NCI-H345 treated with DMSO at 0.1 percent for 48 hours (cell line): Measurements from ENCODE around the gene SMO.
A peak's percentile ranks its signal among the peaks of the same experiment; 100 is the strongest.

Experiments
- DNase-seq: peaks from one replicate; lab custom pipeline; 2025; ENCODE audit not compliant: unreplicated experiment; lab: John Stamatoyannopoulos, UW

Gene SMO

GRCh38 chr7:129188372-129188891 lies at the start of gene SMO:
TSS of gene SMO (plus strand) at chr7:129188633. CDS start at chr7:129189152, 519 bp downstream.
- DNase-seq: no peak

- DNase-seq: no peak
Observed at GRCh38 chr7:129143724-129144094, 44.7 kb upstream of the SMO start.

GRCh38 chr7:129144095-129144833 lies 44.2 kb upstream of the SMO start, which contains the start of gene TSPAN33:
TSS of gene TSPAN33 (plus strand) at chr7:129144707. CDS start at chr7:129144981, 274 bp downstream.
- peak; percentile 70 for DNase-seq

- no peak for DNase-seq
Observed at GRCh38 chr7:129144834-129145668, 43.4 kb upstream of the SMO start.

GRCh38 chr7:129146237-129146979 lies 42.0 kb upstream of the SMO start:
- no peak for DNase-seq

- no peak for DNase-seq
Observed at GRCh38 chr7:129147731-129148130, 40.7 kb upstream of the SMO start.

- no peak for DNase-seq
Observed at GRCh38 chr7:129149511-129149910, 38.9 kb upstream of the SMO start.

- no peak for DNase-seq
Observed at GRCh38 chr7:129150199-129150996, 38.0 kb upstream of the SMO start.

GRCh38 chr7:129157651-129158050 lies 30.8 kb upstream of the SMO start:
- no peak for DNase-seq

GRCh38 chr7:129159539-129159938 lies 28.9 kb upstream of the SMO start:
- DNase-seq: no peak

GRCh38 chr7:129160161-129160905 lies 28.1 kb upstream of the SMO start:
- no peak for DNase-seq

GRCh38 chr7:129161524-129162225 lies 26.8 kb upstream of the SMO start:
- no peak for DNase-seq

- no peak for DNase-seq
Observed at GRCh38 chr7:129162732-129163131, 25.7 kb upstream of the SMO start.

GRCh38 chr7:129163875-129164544 lies 24.4 kb upstream of the SMO start:
- DNase-seq: peak; percentile 31

- DNase-seq: no peak
Observed at GRCh38 chr7:129166745-129167144, 21.7 kb upstream of the SMO start.

- no peak for DNase-seq
Observed at GRCh38 chr7:129167817-129168216, 20.6 kb upstream of the SMO start.

GRCh38 chr7:129168231-129169021 lies 20.0 kb upstream of the SMO start:
- DNase-seq: no peak

GRCh38 chr7:129169171-129169671 lies 19.2 kb upstream of the SMO start:
- no peak for DNase-seq
